Right lobe of liver (tissue), 4 donors: ENCODE results near the gene FAM185A.

ENCODE experiments used
- CTCF ChIP-seq, 4 donors: fragments of 200-600 bp in 3 of 4; fragments of 450-650 bp in 1 of 4; IDR thresholded peaks; one replicate each; pipeline versions ENCODE4 v1.5.1 to v1.8.0; 2016 to 2022; ENCODE audit warnings: antibody characterized with exemption in 4 of 4, mild to moderate bottlenecking in 2 of 4
- POLR2A ChIP-seq: fragments of 450-650 bp; IDR thresholded peaks from one replicate; pipeline ENCODE4 v1.6.1; 2017; ENCODE audit warnings: antibody characterized with exemption, mild to moderate bottlenecking
- donor health status: DM: no; HTN: no; CAD: no.
- donor health status: DM: no; HTN: no; CAD: no.
- donor health status: DM: no; HTN: yes; CAD: no.

- no peak for TF ChIP-seq CTCF (IDR thresholded peaks at IDR 0.05)
- TF ChIP-seq POLR2A, result no peak
Measured at GRCh38 chr7:102845346-102845745, 96.5 kb downstream of the FAM185A start.
